RCC 7860 (cell line): ENCODE data around the gene NEURL1B.

Experiments
- DNase-seq: peaks from one replicate; pipeline ENCODE4 v3.0.0-alpha.2; 2015; ENCODE audit warnings: low spot score
- FAIRE-seq: peaks from 2 replicates; lab custom pipeline; 2012; peaks lifted over from hg19 to GRCh38; lab: Jason Lieb, UNC

Gene NEURL1B

GRCh38 chr5:172633403-172633970 is 7.6 kb upstream of the NEURL1B start:
- FAIRE-seq (no peak), DNase-seq (no peak)

DNA sequence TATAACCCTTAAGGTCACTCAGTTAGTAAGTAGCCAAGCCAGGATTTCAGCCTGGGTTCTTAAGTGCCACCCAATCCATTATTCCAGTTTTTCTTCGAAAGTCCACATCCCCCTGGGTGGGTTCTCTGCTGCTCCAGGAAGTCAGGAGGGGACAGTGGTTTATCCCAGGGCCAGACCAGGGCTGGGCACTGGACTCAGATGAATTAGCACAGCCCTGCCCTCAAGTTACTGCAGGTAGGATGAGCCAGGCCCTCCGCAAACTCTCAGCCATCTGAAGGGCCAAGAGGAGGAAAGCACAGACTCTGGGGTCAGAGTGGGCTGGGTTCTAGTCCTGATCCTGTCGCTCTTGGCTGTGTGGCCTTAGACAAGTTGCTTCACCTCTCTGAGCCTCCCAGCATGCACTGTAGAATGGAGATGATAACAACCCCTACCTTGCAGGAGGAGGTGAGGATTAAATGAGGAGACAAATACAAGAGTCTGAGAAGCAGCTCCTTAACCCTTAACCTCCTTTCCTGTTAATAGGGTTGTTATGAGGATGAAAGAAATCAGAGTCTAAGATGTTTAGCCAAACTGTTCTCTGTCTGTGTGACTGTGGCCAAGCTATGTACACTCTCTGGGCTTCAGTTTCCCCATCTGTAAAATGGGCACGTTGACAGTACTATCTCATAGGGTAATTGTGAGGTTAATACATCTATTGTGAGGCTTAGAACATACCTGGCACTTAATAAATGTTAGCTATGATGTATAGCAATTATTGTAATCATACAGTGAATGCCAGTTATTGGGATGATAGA is 6.8 kb upstream of the NEURL1B start:
- no peak for DNase-seq
- FAIRE-seq = no peak

DNA sequence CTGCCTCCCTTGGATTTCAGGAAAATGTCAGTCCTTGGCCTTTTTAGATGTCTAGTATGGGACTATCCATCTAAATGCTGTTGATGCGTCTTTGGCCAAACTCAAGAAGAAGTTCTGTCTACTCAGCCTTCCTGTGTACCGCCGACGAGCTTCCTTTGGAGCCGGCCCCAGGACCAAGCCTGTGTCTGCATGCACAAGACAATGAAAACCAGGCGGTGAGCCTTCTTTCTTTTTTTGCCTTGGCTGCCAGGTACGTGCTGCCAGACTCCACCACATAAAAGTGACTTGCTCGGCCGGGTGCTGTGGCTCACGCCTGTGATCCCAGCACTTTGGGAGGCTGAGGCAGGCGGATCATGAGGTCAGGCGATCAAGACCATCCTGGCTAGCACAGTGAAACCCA is 6.0 kb upstream of the NEURL1B start:
- no peak for DNase-seq
- FAIRE-seq = no peak

DNA sequence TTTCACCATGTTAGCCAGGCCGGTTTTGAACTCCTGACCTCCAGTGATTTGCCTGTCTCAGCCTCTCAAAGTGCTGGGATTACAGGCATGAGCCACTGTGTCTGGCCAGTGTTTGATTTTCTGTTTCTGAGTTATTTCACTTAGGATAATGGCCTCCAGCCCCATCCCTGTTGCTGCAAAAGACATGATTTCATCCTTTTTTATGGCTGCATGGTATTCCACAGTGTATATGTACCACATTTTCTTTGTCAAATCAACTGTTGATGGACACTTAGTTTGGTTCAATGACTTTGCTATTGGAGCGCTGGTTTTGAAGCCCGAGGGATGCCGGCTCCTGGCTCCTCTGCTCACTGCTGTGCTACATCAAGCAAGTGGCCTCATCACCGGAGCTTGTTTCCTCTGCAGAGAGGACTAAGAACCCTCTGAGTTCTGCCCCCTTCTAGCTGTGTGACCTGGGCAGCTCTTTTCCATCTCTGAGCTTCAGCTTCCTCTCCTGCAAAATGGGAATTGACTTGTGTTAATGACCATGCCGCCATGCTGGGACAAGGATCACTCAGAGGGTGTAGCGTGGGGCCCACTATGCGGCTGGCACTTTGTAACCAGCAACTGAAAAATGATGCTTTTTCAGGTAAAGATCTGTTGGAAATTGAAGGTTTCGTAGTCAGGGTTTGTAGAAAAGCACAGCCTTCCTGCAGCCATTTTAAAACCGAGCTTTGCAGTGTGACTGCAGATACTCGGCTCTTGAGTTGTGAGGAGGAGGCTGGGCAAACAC is 4.6 kb upstream of the NEURL1B start:
- DNase-seq (no peak), FAIRE-seq (no peak)

DNA sequence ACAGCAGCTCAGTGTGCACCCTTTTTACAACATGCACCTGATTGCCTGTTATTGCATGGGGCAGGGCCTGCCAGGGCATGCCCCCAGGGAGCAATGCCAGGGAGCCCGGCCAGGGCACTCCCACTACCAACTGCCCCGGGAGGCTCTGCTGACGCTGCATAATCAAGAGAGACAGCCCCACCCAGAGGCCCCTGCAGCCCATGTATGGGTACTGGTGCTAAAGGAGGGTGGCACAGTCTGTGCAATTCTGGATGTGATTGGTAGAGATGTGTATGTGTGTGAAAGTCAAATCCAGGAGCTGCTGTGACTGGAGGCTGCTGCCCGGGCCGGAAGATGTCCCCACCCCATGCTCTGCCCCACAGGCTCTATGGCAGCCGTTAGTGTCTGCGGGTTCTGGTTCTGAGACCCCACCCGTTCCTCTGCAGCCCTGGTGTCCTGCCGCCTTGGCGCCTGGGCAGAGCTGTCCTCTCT is 3.9 kb upstream of the NEURL1B start:
- FAIRE-seq (no peak), DNase-seq (no peak)

DNA sequence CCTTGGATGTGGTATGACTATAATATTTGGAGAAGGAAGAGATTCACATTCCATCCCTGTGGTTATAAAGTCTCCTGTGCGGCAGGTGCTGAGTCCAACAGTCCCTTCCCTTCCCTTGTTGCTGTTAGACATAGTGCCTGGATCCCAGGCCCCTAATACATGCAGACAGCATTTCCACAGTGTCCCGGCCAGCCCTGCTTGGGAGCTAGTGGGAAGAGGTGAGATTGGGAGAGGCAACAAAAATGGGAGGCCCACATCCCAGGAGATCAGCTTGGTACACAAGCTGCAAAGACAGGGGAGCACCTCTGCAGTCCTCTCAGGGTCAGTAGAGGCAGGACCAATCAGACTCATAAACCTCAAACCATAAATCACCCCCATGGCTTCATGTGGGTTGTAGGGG is 3.3 kb upstream of the NEURL1B start:
- no peak for FAIRE-seq
- no peak for DNase-seq

GRCh38 chr5:172638209-172638768 is 2.8 kb upstream of the NEURL1B start:
- no peak for FAIRE-seq
- no peak for DNase-seq

DNA sequence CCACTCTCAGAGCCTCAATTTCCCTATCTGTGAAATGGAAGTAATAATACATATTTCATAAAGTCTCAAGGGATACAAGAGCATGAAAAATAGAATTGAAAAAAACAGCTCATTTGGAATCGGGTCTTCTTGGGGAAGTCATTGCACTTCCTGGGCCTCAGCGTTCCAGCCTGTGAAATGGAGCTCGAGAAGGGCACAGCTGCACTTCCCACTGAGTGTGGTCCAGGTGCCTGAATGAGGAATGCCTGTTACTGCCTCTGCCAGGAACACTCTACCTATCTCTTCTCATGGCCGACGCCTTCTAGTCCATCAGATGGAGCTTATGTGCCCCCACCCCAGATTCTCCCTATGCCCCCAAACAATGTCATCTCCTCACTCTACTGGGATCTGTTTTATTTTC is 924 bp upstream of the NEURL1B start:
- DNase-seq (no peak), FAIRE-seq (no peak)

DNA sequence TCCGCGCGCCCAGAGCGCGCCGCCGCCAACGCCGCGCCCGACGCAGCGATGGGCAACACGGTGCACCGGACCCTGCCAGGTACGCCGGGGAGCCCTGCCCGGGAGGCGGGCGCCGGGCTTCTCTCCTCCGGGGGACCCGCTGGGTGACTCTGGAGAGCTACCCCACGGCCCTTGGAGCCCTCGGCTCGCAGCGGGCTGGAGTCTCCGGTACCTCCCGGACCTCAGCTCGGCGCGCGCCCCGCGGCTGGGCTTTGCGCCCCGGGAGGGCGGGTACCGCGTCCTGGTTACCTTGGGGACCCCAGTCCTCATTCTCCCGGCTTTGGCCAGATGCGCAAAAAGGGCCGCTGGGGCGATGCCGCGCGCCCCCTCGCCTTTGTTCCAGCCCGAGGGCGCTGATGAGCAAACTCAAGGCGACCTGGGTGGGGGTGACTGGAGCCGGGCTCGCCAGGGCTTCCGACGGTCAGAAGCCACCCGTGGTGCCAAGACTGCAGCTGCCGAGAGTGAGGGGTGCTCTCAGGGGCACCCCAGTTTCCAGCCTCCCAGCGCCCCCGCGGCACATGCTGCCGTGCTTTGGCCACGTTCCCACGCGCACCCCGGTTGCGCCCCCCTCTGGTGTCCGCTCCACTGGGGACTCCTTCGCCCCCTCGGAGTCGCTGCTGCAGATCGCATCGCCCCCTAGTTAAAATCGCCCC is 442 bp downstream of the NEURL1B start:
- FAIRE-seq (no peak), DNase-seq (no peak)

DNA sequence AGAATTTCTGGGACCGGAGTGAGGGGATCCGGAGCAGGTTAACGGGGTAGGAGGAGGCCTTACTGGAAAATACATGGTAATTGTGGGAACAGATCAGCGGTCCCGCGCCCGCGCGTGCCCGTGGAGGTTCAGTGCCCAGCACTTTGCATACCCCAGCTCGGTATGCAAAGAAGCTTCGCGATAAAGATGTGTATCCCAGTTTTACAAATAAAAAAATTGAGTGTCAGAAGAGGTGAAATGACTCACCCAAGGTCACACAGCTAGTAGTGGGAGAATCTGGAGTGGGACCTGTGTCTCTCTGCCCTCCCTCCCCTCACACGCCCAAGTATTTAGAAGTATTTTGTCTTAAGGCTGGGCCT is 967 bp downstream of the NEURL1B start:
- no peak for FAIRE-seq
- DNase-seq = no peak

DNA sequence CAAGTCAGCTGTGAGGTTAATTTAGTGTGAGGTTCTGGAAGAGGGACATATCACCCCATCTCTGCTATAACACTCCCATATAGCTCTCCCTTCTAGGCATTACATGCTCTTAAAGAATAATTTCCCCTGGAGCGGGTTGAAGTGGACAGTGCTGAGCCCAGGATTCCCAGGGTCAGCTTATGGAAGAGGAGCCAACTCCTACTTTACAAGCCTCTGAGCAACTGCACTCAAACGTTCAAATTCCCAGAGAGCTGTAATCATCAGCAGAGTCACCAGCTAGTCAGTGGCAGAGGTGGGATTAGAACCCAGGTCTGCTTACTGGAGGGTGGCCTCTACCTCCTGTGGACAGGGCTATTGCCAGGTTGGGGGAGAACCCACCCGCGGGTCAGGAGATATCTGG is 1.4 kb downstream of the NEURL1B start:
- no peak for FAIRE-seq
- no peak for DNase-seq

GRCh38 chr5:172642926-172643871 is 2.1 kb downstream of the NEURL1B start:
- no peak for FAIRE-seq
- no peak for DNase-seq

DNA sequence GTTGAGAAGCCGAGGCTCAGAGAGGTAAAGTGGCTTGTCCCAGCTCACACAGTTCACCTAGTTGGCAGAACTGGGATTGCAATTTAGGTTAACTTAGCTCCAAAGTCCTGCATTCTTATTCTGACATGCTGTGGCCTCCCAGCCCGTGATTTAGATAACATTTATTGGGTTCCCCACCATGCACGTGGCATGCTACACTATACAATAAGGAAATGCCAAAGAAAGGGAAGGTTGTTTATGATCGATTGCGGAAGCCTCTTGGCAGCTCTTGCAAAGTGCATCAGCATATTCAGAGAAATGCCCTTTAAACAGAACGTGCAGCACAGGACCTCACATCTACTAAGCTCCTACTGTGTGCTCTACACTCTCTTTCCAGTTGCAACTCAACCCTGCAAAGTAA is 3.2 kb downstream of the NEURL1B start:
- FAIRE-seq (no peak), DNase-seq (no peak)

- DNase-seq (no peak), FAIRE-seq (no peak)
Observed at GRCh38 chr5:172644711-172645110, 3.6 kb downstream of the NEURL1B start.

- FAIRE-seq (no peak), DNase-seq (no peak)
Observed at GRCh38 chr5:172645271-172646055, 4.4 kb downstream of the NEURL1B start.

GRCh38 chr5:172646716-172647285 is 5.7 kb downstream of the NEURL1B start:
- DNase-seq = no peak
- no peak for FAIRE-seq

- FAIRE-seq (no peak), DNase-seq (no peak)
Observed at GRCh38 chr5:172647352-172648012, 6.4 kb downstream of the NEURL1B start.

GRCh38 chr5:172648013-172648381 is 6.9 kb downstream of the NEURL1B start:
- DNase-seq = no peak
- FAIRE-seq = no peak
